Testis (tissue), 2 donors: ENCODE results near the gene HCFC2.

Source experiments
- POLR2A ChIP-seq: fragments of 450-650 bp; IDR thresholded peaks from one replicate; pipeline ENCODE4 v1.6.1; 2017; ENCODE audit warnings: antibody characterized with exemption, mild to moderate bottlenecking, moderate library complexity
- TF ChIP-seq, protein P1 (sequence below), 3 experiments: fragments of 450-650 bp in 2 of 3; fragments of 200-600 bp in 1 of 3; sonication (generic) in 1 of 3; IDR thresholded peaks; one replicate each; pipeline ENCODE4 v1.5.1; 2016 to 2019; ENCODE audit warnings: antibody characterized with exemption in 3 of 3, mild to moderate bottlenecking in 2 of 3, moderate library complexity in 1 of 3

DNA sequence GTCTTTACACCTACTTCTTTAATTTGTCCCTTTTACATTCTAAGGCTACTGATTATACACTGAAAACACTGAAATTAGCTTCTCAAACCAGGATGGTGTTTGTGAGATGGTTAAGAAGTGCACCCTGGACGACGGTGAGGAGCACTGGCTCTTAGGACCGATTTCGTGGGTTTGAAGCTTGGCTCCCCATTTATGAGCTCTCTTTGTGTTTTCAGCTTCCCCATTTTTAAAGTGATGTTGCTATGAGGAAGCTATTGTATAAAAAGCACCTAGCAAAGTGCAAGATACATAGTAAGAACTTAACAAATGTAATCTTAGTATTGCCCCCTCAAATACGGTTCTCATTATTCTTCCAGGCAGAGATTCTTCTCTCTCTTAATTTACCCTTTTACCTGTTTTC is 69.0 kb downstream of the HCFC2 start:
- TF ChIP-seq, protein P1, sequence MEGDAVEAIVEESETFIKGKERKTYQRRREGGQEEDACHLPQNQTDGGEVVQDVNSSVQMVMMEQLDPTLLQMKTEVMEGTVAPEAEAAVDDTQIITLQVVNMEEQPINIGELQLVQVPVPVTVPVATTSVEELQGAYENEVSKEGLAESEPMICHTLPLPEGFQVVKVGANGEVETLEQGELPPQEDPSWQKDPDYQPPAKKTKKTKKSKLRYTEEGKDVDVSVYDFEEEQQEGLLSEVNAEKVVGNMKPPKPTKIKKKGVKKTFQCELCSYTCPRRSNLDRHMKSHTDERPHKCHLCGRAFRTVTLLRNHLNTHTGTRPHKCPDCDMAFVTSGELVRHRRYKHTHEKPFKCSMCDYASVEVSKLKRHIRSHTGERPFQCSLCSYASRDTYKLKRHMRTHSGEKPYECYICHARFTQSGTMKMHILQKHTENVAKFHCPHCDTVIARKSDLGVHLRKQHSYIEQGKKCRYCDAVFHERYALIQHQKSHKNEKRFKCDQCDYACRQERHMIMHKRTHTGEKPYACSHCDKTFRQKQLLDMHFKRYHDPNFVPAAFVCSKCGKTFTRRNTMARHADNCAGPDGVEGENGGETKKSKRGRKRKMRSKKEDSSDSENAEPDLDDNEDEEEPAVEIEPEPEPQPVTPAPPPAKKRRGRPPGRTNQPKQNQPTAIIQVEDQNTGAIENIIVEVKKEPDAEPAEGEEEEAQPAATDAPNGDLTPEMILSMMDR (IDR thresholded peaks at IDR 0.05), result no peak
- TF ChIP-seq POLR2A, result no peak
